ENCODE data around the gene SRL. TPM values are rescaled to one million over a fixed set of nuclear protein-coding genes. Genes with fewer than 3 reads are reported as not detected.

SRL gene
- total RNA-seq, 4 donors from 2014 or later, result 0.16 to 1.4 (median 0.52) TPM

DNA sequence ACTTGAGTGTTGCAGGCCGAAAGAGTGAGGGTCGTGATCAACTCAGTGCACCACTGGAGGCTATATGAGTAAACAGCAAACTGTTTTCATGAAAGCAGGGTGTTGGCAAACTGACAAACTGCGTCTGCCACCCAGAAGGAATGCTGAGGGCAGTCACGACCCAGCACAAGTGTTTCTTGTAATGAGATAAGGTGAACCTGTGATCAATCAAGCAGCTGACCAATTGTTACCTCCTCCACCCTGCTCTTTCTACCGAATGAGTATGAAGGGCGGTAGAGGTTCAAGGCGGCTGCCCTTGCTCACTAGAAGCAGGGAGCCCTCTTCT is 5.5 kb upstream of the SRL start:
- 78% methylated on average over 7 of the region's 7 CpGs for WGBS
- no peak overlapping the region for H3K4me3 ChIP-seq
- no peaks in the 10 kb centered on the region for H3K27me3 ChIP-seq
- TF ChIP-seq POLR2A (IDR thresholded peaks at IDR 0.05), result no peak
- no peak for TF ChIP-seq CTCF (IDR thresholded peaks at IDR 0.05)
- H3K27ac ChIP-seq, result no peak overlapping the region
- H3K36me3 ChIP-seq, result no peaks in the 10 kb centered on the region
- no peak for DNase-seq (ENCODE audit: low spot score in 2 of 2)
- H3K9me3 ChIP-seq, result no peaks in the 10 kb centered on the region
- no peaks in the 10 kb centered on the region for H3K4me1 ChIP-seq

- Histone ChIP-seq H3K27ac (no peak overlapping the region), H3K4me1 (no peaks in the 10 kb centered on the region), H3K4me3 (no peak overlapping the region), H3K36me3 (no peaks in the 10 kb centered on the region), H3K9me3 (no peaks in the 10 kb centered on the region), H3K27me3 (no peaks in the 10 kb centered on the region)
- WGBS, result 80% methylated on average over 14 of the region's 14 CpGs
- no peak for TF ChIP-seq CTCF (IDR thresholded peaks at IDR 0.05)
- TF ChIP-seq EP300 (IDR thresholded peaks at IDR 0.05), result no peak
- DNase-seq (ENCODE audit: low spot score in 2 of 2), result no peak
Observed at GRCh38 chr16:4246777-4247459, 5.0 kb upstream of the SRL start.

DNA sequence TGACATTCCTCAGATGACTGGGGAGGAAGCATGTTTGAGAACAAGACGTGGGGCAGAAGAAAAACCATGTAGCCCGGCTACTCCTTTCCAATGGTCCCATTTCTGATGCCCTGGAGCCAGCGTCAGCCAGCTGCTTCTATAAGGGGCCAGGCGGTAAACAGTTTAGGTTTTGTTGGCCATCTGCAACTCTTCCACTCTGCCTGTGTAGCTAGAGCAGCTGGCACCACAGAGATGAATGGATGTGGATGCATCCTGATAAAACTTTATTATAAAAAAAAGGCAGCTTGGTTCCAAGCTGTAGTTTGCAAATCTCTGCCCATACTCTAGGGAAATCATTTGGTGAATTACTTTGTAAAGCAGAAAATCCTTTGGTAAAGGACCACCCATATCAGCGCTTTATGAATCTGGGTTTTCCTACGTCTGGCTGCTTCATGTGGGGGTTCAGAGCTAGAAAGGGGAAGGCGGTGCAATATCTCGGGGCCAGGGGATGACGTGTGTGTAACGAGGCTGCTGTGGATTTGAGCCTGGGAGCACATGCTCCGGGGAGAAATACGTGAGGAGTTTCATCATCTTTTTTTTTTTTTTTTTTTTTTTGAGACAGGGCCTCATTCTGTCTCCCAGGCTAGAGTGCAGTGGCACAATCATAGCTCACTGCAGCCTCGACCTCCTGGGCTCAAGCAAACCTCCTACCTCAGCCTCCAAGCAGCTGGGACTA is 3.4 kb upstream of the SRL start:
- no peaks in the 10 kb centered on the region for H3K36me3 ChIP-seq
- H3K27me3 ChIP-seq, result no peaks in the 10 kb centered on the region
- no peak overlapping the region for H3K27ac ChIP-seq
- no peak overlapping the region for H3K4me3 ChIP-seq
- no peak for DNase-seq (ENCODE audit: low spot score in 2 of 2)
- 74% methylated on average over 13 of the region's 13 CpGs for WGBS
- no peak for TF ChIP-seq POLR2A (IDR thresholded peaks at IDR 0.05)
- TF ChIP-seq CTCF (IDR thresholded peaks at IDR 0.05), result no peak
- no peak for TF ChIP-seq POLR2AphosphoS5 (IDR thresholded peaks at IDR 0.05)
- no peak for TF ChIP-seq EP300 (IDR thresholded peaks at IDR 0.05)
- H3K9me3 ChIP-seq, result no peaks in the 10 kb centered on the region
- no peaks in the 10 kb centered on the region for H3K4me1 ChIP-seq

- H3K9me3 ChIP-seq, result no peaks in the 10 kb centered on the region
- H3K36me3 ChIP-seq, result no peaks in the 10 kb centered on the region
- H3K4me3 ChIP-seq, result no peak overlapping the region
- DNase-seq (ENCODE audit: low spot score in 2 of 2), result no peak
- 78% methylated on average over 10 of the region's 10 CpGs for WGBS
- H3K27me3 ChIP-seq, result no peaks in the 10 kb centered on the region
- H3K4me1 ChIP-seq, result no peaks in the 10 kb centered on the region
- H3K27ac ChIP-seq, result no peak overlapping the region
- TF ChIP-seq EP300 (IDR thresholded peaks at IDR 0.05), result no peak
- TF ChIP-seq CTCF (IDR thresholded peaks at IDR 0.05), result no peak
- TF ChIP-seq POLR2AphosphoS5 (IDR thresholded peaks at IDR 0.05), result no peak
Observed at GRCh38 chr16:4244254-4245076, 2.6 kb upstream of the SRL start.

GRCh38 chr16:4241258-4241927 is 487 bp downstream of the SRL start:
- Histone ChIP-seq H3K4me3 (no peak overlapping the region), H3K27me3 (no peaks in the 10 kb centered on the region), H3K4me1 (no peaks in the 10 kb centered on the region), H3K36me3 (no peaks in the 10 kb centered on the region), H3K27ac (no peak overlapping the region), H3K9me3 (no peaks in the 10 kb centered on the region)
- no peak for DNase-seq (ENCODE audit: low spot score in 2 of 2)
- TF ChIP-seq EP300 (IDR thresholded peaks at IDR 0.05) (no peak), CTCF (IDR thresholded peaks at IDR 0.05) (no peak), POLR2A (IDR thresholded peaks at IDR 0.05) (no peak), POLR2AphosphoS5 (IDR thresholded peaks at IDR 0.05) (no peak)
- WGBS, result 83% methylated on average over 17 of the region's 17 CpGs

Data from suprapubic skin (tissue), 4 donors.